22Rv1 (cell line): ENCODE results near the gene SLC4A11.

Experiments
- ZFX ChIP-seq: fragments of 450-650 bp; IDR thresholded peaks from 2 replicates; pipeline ENCODE4 v1.6.1; 2017; ENCODE audit warnings: antibody characterized with exemption, borderline replicate concordance
- TF ChIP-seq, protein P1 (sequence below): fragments of 450-650 bp; IDR thresholded peaks from 2 replicates; pipeline ENCODE4 v1.5.1; 2017; ENCODE audit warnings: mild to moderate bottlenecking

DNA sequence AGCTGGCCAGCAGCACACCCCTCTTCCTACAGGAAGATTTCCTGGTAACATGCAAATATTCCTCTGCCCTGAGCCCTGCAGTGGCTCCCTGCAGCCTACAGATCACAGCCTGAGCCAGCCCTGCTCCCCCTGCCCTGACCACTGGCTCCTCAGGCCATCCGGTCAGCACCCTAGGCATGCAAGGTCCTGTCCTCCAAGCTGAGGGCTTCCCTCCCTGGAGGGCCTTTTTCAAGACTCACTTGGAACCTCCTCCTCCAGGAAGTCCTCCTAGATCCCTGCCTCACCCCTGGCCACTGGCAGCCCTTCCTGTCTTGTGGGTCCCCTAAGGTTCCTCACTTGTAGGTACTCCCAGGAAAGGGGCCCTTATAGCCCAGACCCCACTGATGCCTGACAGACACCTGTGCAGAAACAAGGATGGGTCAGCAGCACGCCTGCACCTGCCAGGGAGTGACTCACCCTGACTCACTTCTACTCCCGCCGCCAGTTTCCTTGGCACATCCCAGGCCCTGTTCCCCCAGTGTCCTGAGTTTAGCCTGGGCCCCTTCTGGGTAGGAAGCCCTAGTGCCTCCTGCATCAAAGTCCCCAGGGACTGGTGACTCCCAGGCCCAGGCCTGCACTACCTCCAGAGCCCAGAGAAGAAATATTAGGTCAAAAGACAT is 3.2 kb downstream of the SLC4A11 start:
- no peak for TF ChIP-seq ZFX
- TF ChIP-seq, protein P1, sequence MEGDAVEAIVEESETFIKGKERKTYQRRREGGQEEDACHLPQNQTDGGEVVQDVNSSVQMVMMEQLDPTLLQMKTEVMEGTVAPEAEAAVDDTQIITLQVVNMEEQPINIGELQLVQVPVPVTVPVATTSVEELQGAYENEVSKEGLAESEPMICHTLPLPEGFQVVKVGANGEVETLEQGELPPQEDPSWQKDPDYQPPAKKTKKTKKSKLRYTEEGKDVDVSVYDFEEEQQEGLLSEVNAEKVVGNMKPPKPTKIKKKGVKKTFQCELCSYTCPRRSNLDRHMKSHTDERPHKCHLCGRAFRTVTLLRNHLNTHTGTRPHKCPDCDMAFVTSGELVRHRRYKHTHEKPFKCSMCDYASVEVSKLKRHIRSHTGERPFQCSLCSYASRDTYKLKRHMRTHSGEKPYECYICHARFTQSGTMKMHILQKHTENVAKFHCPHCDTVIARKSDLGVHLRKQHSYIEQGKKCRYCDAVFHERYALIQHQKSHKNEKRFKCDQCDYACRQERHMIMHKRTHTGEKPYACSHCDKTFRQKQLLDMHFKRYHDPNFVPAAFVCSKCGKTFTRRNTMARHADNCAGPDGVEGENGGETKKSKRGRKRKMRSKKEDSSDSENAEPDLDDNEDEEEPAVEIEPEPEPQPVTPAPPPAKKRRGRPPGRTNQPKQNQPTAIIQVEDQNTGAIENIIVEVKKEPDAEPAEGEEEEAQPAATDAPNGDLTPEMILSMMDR = no peak
